ENCODE results near the gene SLC39A11.
"Not testable (repeated sequence)": the region's sequence is repeated elsewhere in the genome, so short reads cannot be mapped to it uniquely, and the experiment has no call there.

Gene SLC39A11

GRCh38 chr17:72943826-72944689 lies 148.4 kb downstream of the SLC39A11 start:
- no peak for DNase-seq

- no peak for DNase-seq
Observed at GRCh38 chr17:72942579-72942978, 149.9 kb downstream of the SLC39A11 start.

GRCh38 chr17:72940496-72940895 lies 152.0 kb downstream of the SLC39A11 start:
- DNase-seq = no peak

- DNase-seq = no peak
Observed at GRCh38 chr17:72938482-72938881, 154.0 kb downstream of the SLC39A11 start.

GRCh38 chr17:72937707-72938106 lies 154.8 kb downstream of the SLC39A11 start:
- no peak for DNase-seq

GRCh38 chr17:72937254-72937653 lies 155.2 kb downstream of the SLC39A11 start:
- not testable (repeated sequence) for DNase-seq

- DNase-seq = no peak
Observed at GRCh38 chr17:72935984-72936383, 156.5 kb downstream of the SLC39A11 start.

- DNase-seq = no peak
Observed at GRCh38 chr17:72934927-72935326, 157.6 kb downstream of the SLC39A11 start.

GRCh38 chr17:72931635-72932034 lies 160.9 kb downstream of the SLC39A11 start:
- no peak for DNase-seq

GRCh38 chr17:72931163-72931562 lies 161.3 kb downstream of the SLC39A11 start:
- peak; percentile 4 for DNase-seq

GRCh38 chr17:72930031-72930430 lies 162.5 kb downstream of the SLC39A11 start:
- no peak for DNase-seq

- DNase-seq = no peak
Observed at GRCh38 chr17:72928454-72929136, 163.9 kb downstream of the SLC39A11 start.

GRCh38 chr17:72927760-72928159 lies 164.7 kb downstream of the SLC39A11 start:
- DNase-seq = no peak

- DNase-seq = no peak
Observed at GRCh38 chr17:72927146-72927545, 165.3 kb downstream of the SLC39A11 start.

GRCh38 chr17:72926171-72926570 lies 166.3 kb downstream of the SLC39A11 start:
- no peak for DNase-seq

- no peak for DNase-seq
Observed at GRCh38 chr17:72924196-72924595, 168.3 kb downstream of the SLC39A11 start.

- no peak for DNase-seq
Observed at GRCh38 chr17:72922219-72922618, 170.3 kb downstream of the SLC39A11 start.

- no peak for DNase-seq
Observed at GRCh38 chr17:72921347-72922054, 171.0 kb downstream of the SLC39A11 start.

- DNase-seq = no peak
Observed at GRCh38 chr17:72920513-72920912, 172.0 kb downstream of the SLC39A11 start.

- DNase-seq = no peak
Observed at GRCh38 chr17:72916991-72917390, 175.5 kb downstream of the SLC39A11 start.

- DNase-seq = no peak
Observed at GRCh38 chr17:72915625-72916081, 176.8 kb downstream of the SLC39A11 start.

- DNase-seq = no peak
Observed at GRCh38 chr17:72913142-72913682, 179.3 kb downstream of the SLC39A11 start.

- DNase-seq = no peak
Observed at GRCh38 chr17:72906306-72906705, 186.2 kb downstream of the SLC39A11 start.
